ENCODE data around the gene C16orf54.

The C16orf54 gene

GRCh38 chr16:29717113-29717512 is 28.7 kb downstream of the C16orf54 start:
- H3K9me3 ChIP-seq (ENCODE audit: insufficient read depth, low read depth, low read length): no peaks in the 10 kb centered on the region

GRCh38 chr16:29714972-29715371 is 30.8 kb downstream of the C16orf54 start:
- Histone ChIP-seq H3K27me3 (ENCODE audit: insufficient read depth, low read length) (no peaks in the 10 kb centered on the region), H4K8ac (ENCODE audit: low read depth, low read length) (no peak overlapping the region), H3K4me1 (ENCODE audit: control insufficient read depth in 1 of 2, insufficient read depth in 2 of 2, low read length in 2 of 2) (peaks cover 2% of the 10 kb centered on the region in 2 experiments), H3K79me2 (ENCODE audit: control insufficient read depth, insufficient read depth, low read length, poor library complexity) (no peaks in the 10 kb centered on the region), H3K18ac (ENCODE audit: low read length) (no peak overlapping the region), H3K9ac (ENCODE audit: low read length) (no peak overlapping the region), H3K9me3 (ENCODE audit: insufficient read depth, low read depth, low read length) (no peaks in the 10 kb centered on the region), H3K4me2 (ENCODE audit: low read length) (no peak overlapping the region), H4K91ac (ENCODE audit: low read depth, low read length) (no peak overlapping the region), H3K79me1 (ENCODE audit: low read length) (no peaks in the 10 kb centered on the region), H3K14ac (ENCODE audit: low read length) (no peak overlapping the region), H3K4ac (ENCODE audit: low read depth, low read length) (no peak overlapping the region), H2BK120ac (ENCODE audit: insufficient read depth, low read length, poor library complexity) (no peak overlapping the region), H3K4me3 (ENCODE audit: low read depth, low read length) (no peak overlapping the region), H3K23ac (ENCODE audit: low read length) (no peak overlapping the region), H3K27ac (ENCODE audit: low read depth, low read length) (no peak overlapping the region), H4K12ac (ENCODE audit: low read depth, low read length) (no peak overlapping the region), H3K36me3 (ENCODE audit: control insufficient read depth in 1 of 2, insufficient read depth in 2 of 2, low read length in 2 of 2) (no peaks in the 10 kb centered on the region), H2BK5ac (ENCODE audit: low read depth, low read length, poor library complexity) (no peak overlapping the region), H2AK5ac (ENCODE audit: low read length) (no peak overlapping the region), H2BK12ac (ENCODE audit: low read length) (no peak overlapping the region), H2AFZ (ENCODE audit: insufficient read depth, low read length, poor library complexity) (no peak overlapping the region)
- DNase-seq: no peak
- no CpG with 5 or more reads among the region's 1 CpG for WGBS (ENCODE audit: extremely low coverage, insufficient coverage, insufficient read length)

More at GRCh38 chr16:29717113-29717512, 28.7 kb downstream of the C16orf54 start:
- Histone ChIP-seq H2BK5ac (ENCODE audit: low read depth, low read length, poor library complexity) (no peak overlapping the region), H3K27me3 (ENCODE audit: insufficient read depth, low read length) (no peaks in the 10 kb centered on the region), H3K14ac (ENCODE audit: low read length) (no peak overlapping the region), H3K36me3 (ENCODE audit: control insufficient read depth in 1 of 2, insufficient read depth in 2 of 2, low read length in 2 of 2) (no peaks in the 10 kb centered on the region), H2AK5ac (ENCODE audit: low read length) (no peak overlapping the region), H3K4me3 (ENCODE audit: low read depth, low read length) (no peak overlapping the region), H4K12ac (ENCODE audit: low read depth, low read length) (no peak overlapping the region), H3K9ac (ENCODE audit: low read length) (no peak overlapping the region), H2AFZ (ENCODE audit: insufficient read depth, low read length, poor library complexity) (no peak overlapping the region), H3K23ac (ENCODE audit: low read length) (no peak overlapping the region), H3K4me2 (ENCODE audit: low read length) (no peak overlapping the region), H3K79me2 (ENCODE audit: control insufficient read depth, insufficient read depth, low read length, poor library complexity) (no peaks in the 10 kb centered on the region), H3K27ac (ENCODE audit: low read depth, low read length) (no peak overlapping the region), H3K79me1 (ENCODE audit: low read length) (no peaks in the 10 kb centered on the region), H4K8ac (ENCODE audit: low read depth, low read length) (no peak overlapping the region), H4K91ac (ENCODE audit: low read depth, low read length) (no peak overlapping the region), H2BK120ac (ENCODE audit: insufficient read depth, low read length, poor library complexity) (no peak overlapping the region), H3K4me1 (ENCODE audit: control insufficient read depth in 1 of 2, insufficient read depth in 2 of 2, low read length in 2 of 2) (no peaks in the 10 kb centered on the region), H3K18ac (ENCODE audit: low read length) (no peak overlapping the region), H2BK12ac (ENCODE audit: low read length) (no peak overlapping the region), H3K4ac (ENCODE audit: low read depth, low read length) (no peak overlapping the region)
- DNase-seq: no peak
- no CpG with 5 or more reads among the region's 7 CpGs for WGBS (ENCODE audit: extremely low coverage, insufficient coverage, insufficient read length)

GRCh38 chr16:29714396-29714795 is 31.4 kb downstream of the C16orf54 start:
- H3K18ac ChIP-seq (ENCODE audit: low read length): no peak overlapping the region
- H4K8ac ChIP-seq (ENCODE audit: low read depth, low read length): no peak overlapping the region
- H3K9ac ChIP-seq (ENCODE audit: low read length): no peak overlapping the region
- no peak overlapping the region for H3K4me3 ChIP-seq (ENCODE audit: low read depth, low read length)
- no peak overlapping the region for H2BK120ac ChIP-seq (ENCODE audit: insufficient read depth, low read length, poor library complexity)
- no peak overlapping the region for H2AK5ac ChIP-seq (ENCODE audit: low read length)
- H2BK12ac ChIP-seq (ENCODE audit: low read length): no peak overlapping the region
- H2AFZ ChIP-seq (ENCODE audit: insufficient read depth, low read length, poor library complexity): no peak overlapping the region
- no CpG with 5 or more reads among the region's 2 CpGs for WGBS (ENCODE audit: extremely low coverage, insufficient coverage, insufficient read length)
- no peak overlapping the region for H3K14ac ChIP-seq (ENCODE audit: low read length)
- no peak overlapping the region for H3K4ac ChIP-seq (ENCODE audit: low read depth, low read length)
- no peaks in the 10 kb centered on the region for H3K79me1 ChIP-seq (ENCODE audit: low read length)
- H2BK5ac ChIP-seq (ENCODE audit: low read depth, low read length, poor library complexity): no peak overlapping the region
- H3K36me3 ChIP-seq (ENCODE audit: control insufficient read depth in 1 of 2, insufficient read depth in 2 of 2, low read length in 2 of 2): no peaks in the 10 kb centered on the region
- H3K4me2 ChIP-seq (ENCODE audit: low read length): no peak overlapping the region
- no peak overlapping the region for H3K23ac ChIP-seq (ENCODE audit: low read length)
- no peaks in the 10 kb centered on the region for H3K79me2 ChIP-seq (ENCODE audit: control insufficient read depth, insufficient read depth, low read length, poor library complexity)
- no peak for DNase-seq
- no peak overlapping the region for H4K91ac ChIP-seq (ENCODE audit: low read depth, low read length)
- H3K27ac ChIP-seq (ENCODE audit: low read depth, low read length): no peak overlapping the region
- H4K12ac ChIP-seq (ENCODE audit: low read depth, low read length): no peak overlapping the region
- peaks cover 2 to 3% of the 10 kb centered on the region in 2 experiments for H3K4me1 ChIP-seq (ENCODE audit: control insufficient read depth in 1 of 2, insufficient read depth in 2 of 2, low read length in 2 of 2)
- H3K27me3 ChIP-seq (ENCODE audit: insufficient read depth, low read length): no peaks in the 10 kb centered on the region
- H3K9me3 ChIP-seq (ENCODE audit: insufficient read depth, low read depth, low read length): no peaks in the 10 kb centered on the region

GRCh38 chr16:29712809-29713208 is 33.0 kb downstream of the C16orf54 start:
- Histone ChIP-seq H3K79me1 (ENCODE audit: low read length) (no peaks in the 10 kb centered on the region), H3K79me2 (ENCODE audit: control insufficient read depth, insufficient read depth, low read length, poor library complexity) (no peaks in the 10 kb centered on the region), H2BK120ac (ENCODE audit: insufficient read depth, low read length, poor library complexity) (no peak overlapping the region), H3K14ac (ENCODE audit: low read length) (no peak overlapping the region), H3K4me2 (ENCODE audit: low read length) (no peak overlapping the region), H4K12ac (ENCODE audit: low read depth, low read length) (no peak overlapping the region), H3K27ac (ENCODE audit: low read depth, low read length) (no peak overlapping the region), H3K27me3 (ENCODE audit: insufficient read depth, low read length) (no peaks in the 10 kb centered on the region), H4K8ac (ENCODE audit: low read depth, low read length) (no peak overlapping the region), H2AFZ (ENCODE audit: insufficient read depth, low read length, poor library complexity) (no peak overlapping the region), H2AK5ac (ENCODE audit: low read length) (no peak overlapping the region), H3K4ac (ENCODE audit: low read depth, low read length) (no peak overlapping the region), H3K4me1 (ENCODE audit: control insufficient read depth in 1 of 2, insufficient read depth in 2 of 2, low read length in 2 of 2) (peaks cover 2 to 3% of the 10 kb centered on the region in 2 experiments), H4K91ac (ENCODE audit: low read depth, low read length) (no peak overlapping the region), H3K9ac (ENCODE audit: low read length) (no peak overlapping the region), H3K18ac (ENCODE audit: low read length) (no peak overlapping the region), H3K9me3 (ENCODE audit: insufficient read depth, low read depth, low read length) (no peaks in the 10 kb centered on the region), H3K4me3 (ENCODE audit: low read depth, low read length) (no peak overlapping the region), H3K23ac (ENCODE audit: low read length) (no peak overlapping the region), H2BK5ac (ENCODE audit: low read depth, low read length, poor library complexity) (no peak overlapping the region), H3K36me3 (ENCODE audit: control insufficient read depth in 1 of 2, insufficient read depth in 2 of 2, low read length in 2 of 2) (no peaks in the 10 kb centered on the region), H2BK12ac (ENCODE audit: low read length) (no peak overlapping the region)
- WGBS (ENCODE audit: extremely low coverage, insufficient coverage, insufficient read length): no CpG with 5 or more reads among the region's 4 CpGs
- no peak for DNase-seq
